Measurements from ENCODE around the gene WNT9B. TPM values are rescaled to one million over a fixed set of nuclear protein-coding genes. Genes with fewer than 3 reads are reported as not detected.

Gene WNT9B
- total RNA-seq, 1 donor from 2014 or later, result 0.98 TPM

- TF ChIP-seq CTCF (IDR thresholded peaks at IDR 0.05; ENCODE audit: unreplicated experiment), result no peak
- Mint-ChIP-seq H3K9me3 (ENCODE audit: low read depth) (no peaks in the 10 kb centered on the region), H3K4me3 (ENCODE audit: low read depth) (no peak overlapping the region), H3K36me3 (ENCODE audit: insufficient read depth) (no peaks in the 10 kb centered on the region), H3K27me3 (peaks cover 43% of the 10 kb centered on the region), H3K4me1 (ENCODE audit: low read depth) (no peaks in the 10 kb centered on the region), H3K27ac (no peak overlapping the region)
- no peak for DNase-seq (ENCODE audit: low spot score, unreplicated experiment)
These were observed 19.0 kb upstream of the WNT9B start for GRCh38 chr17:46832331-46832821.

GRCh38 chr17:46832945-46833839 lies 18.2 kb upstream of the WNT9B start:
- Mint-ChIP-seq H3K27ac (no peak overlapping the region), H3K9me3 (ENCODE audit: low read depth) (no peaks in the 10 kb centered on the region), H3K36me3 (ENCODE audit: insufficient read depth) (no peaks in the 10 kb centered on the region), H3K4me1 (ENCODE audit: low read depth) (no peaks in the 10 kb centered on the region), H3K4me3 (ENCODE audit: low read depth) (no peak overlapping the region), H3K27me3 (peaks cover 41% of the 10 kb centered on the region)
- DNase-seq (ENCODE audit: low spot score, unreplicated experiment), result no peak
- no peak for TF ChIP-seq CTCF (IDR thresholded peaks at IDR 0.05; ENCODE audit: unreplicated experiment)

- no peak overlapping the region for H3K27ac Mint-ChIP-seq
- no peak overlapping the region for H3K4me3 Mint-ChIP-seq (ENCODE audit: low read depth)
These were observed 17.6 kb upstream of the WNT9B start for GRCh38 chr17:46833840-46834208.

GRCh38 chr17:46834846-46835245 lies 16.5 kb upstream of the WNT9B start:
- Mint-ChIP-seq H3K4me1 (ENCODE audit: low read depth) (no peaks in the 10 kb centered on the region), H3K4me3 (ENCODE audit: low read depth) (no peak overlapping the region), H3K27ac (no peak overlapping the region), H3K27me3 (peaks cover 39% of the 10 kb centered on the region), H3K36me3 (ENCODE audit: insufficient read depth) (no peaks in the 10 kb centered on the region), H3K9me3 (ENCODE audit: low read depth) (no peaks in the 10 kb centered on the region)
- DNase-seq (ENCODE audit: low spot score, unreplicated experiment), result no peak
- TF ChIP-seq CTCF (IDR thresholded peaks at IDR 0.05; ENCODE audit: unreplicated experiment), result no peak

More at GRCh38 chr17:46833840-46834208, 17.6 kb upstream of the WNT9B start:
- Mint-ChIP-seq H3K36me3 (ENCODE audit: insufficient read depth) (no peaks in the 10 kb centered on the region), H3K4me1 (ENCODE audit: low read depth) (no peaks in the 10 kb centered on the region), H3K27me3 (peaks cover 40% of the 10 kb centered on the region), H3K9me3 (ENCODE audit: low read depth) (no peaks in the 10 kb centered on the region)
- DNase-seq (ENCODE audit: low spot score, unreplicated experiment), result no peak
- TF ChIP-seq CTCF (IDR thresholded peaks at IDR 0.05; ENCODE audit: unreplicated experiment), result no peak

- H3K27me3 Mint-ChIP-seq, result peaks cover 39% of the 10 kb centered on the region
- no peaks in the 10 kb centered on the region for H3K9me3 Mint-ChIP-seq (ENCODE audit: low read depth)
- no peaks in the 10 kb centered on the region for H3K36me3 Mint-ChIP-seq (ENCODE audit: insufficient read depth)
- DNase-seq (ENCODE audit: low spot score, unreplicated experiment), result no peak
- H3K4me1 Mint-ChIP-seq (ENCODE audit: low read depth), result no peaks in the 10 kb centered on the region
- no peak overlapping the region for H3K27ac Mint-ChIP-seq
- TF ChIP-seq CTCF (IDR thresholded peaks at IDR 0.05; ENCODE audit: unreplicated experiment), result no peak
- no peak overlapping the region for H3K4me3 Mint-ChIP-seq (ENCODE audit: low read depth)
These were observed 14.9 kb upstream of the WNT9B start for GRCh38 chr17:46836500-46836899.

All from progenitor cell of endocrine pancreas (in vitro differentiated cells).